Stimulated activated naive CD4-positive, alpha-beta T cell (primary cell): ENCODE measurements around the gene ARNT2.
"Not testable (repeated sequence)": the region's sequence is repeated elsewhere in the genome, so short reads cannot be mapped to it uniquely, and the experiment has no call there.

ENCODE experiments used
- DNase-seq, 6 experiments: peaks; one replicate each; lab custom pipeline; 2025; lab: John Stamatoyannopoulos, UW

The ARNT2 gene

GRCh38 chr15:80618685-80619400 lies 214.7 kb downstream of the ARNT2 start:
- no peak for DNase-seq

- no peak for DNase-seq
Measured at GRCh38 chr15:80619680-80620079, 215.5 kb downstream of the ARNT2 start.

- no peak for DNase-seq
Measured at GRCh38 chr15:80620141-80620540, 216.0 kb downstream of the ARNT2 start.

- no peak for DNase-seq
Measured at GRCh38 chr15:80620931-80621330, 216.7 kb downstream of the ARNT2 start.

- DNase-seq, result no peak
Measured at GRCh38 chr15:80626643-80627120, 222.5 kb downstream of the ARNT2 start.

- DNase-seq, result no peak
Measured at GRCh38 chr15:80629355-80629754, 225.2 kb downstream of the ARNT2 start.

GRCh38 chr15:80630981-80631380 lies 226.8 kb downstream of the ARNT2 start:
- DNase-seq, result no peak

- no peak for DNase-seq
Measured at GRCh38 chr15:80633221-80633620, 229.0 kb downstream of the ARNT2 start.

- no peak for DNase-seq
Measured at GRCh38 chr15:80635953-80636352, 231.8 kb downstream of the ARNT2 start.

- DNase-seq, result no peak
Measured at GRCh38 chr15:80636675-80637074, 232.5 kb downstream of the ARNT2 start.

- DNase-seq, result no peak
Measured at GRCh38 chr15:80637747-80638146, 233.6 kb downstream of the ARNT2 start.

- no peak for DNase-seq
Measured at GRCh38 chr15:80638553-80639167, 234.5 kb downstream of the ARNT2 start.

- DNase-seq, result no peak
Measured at GRCh38 chr15:80639168-80639555, 235.0 kb downstream of the ARNT2 start.

GRCh38 chr15:80640531-80641121 lies 236.4 kb downstream of the ARNT2 start:
- no peak for DNase-seq

- no peak for DNase-seq
Measured at GRCh38 chr15:80641384-80641783, 237.2 kb downstream of the ARNT2 start.

- no peak for DNase-seq
Measured at GRCh38 chr15:80643431-80643951, 239.3 kb downstream of the ARNT2 start.

GRCh38 chr15:80645494-80646065 lies 241.4 kb downstream of the ARNT2 start:
- DNase-seq, result no peak

- DNase-seq, result not testable (repeated sequence)
Measured at GRCh38 chr15:80647424-80647823, 243.2 kb downstream of the ARNT2 start.
